Stomach (tissue), 4 donors: ENCODE data around the gene ARHGAP32.

Experiments
- CTCF ChIP-seq, 7 experiments: fragments of 450-650 bp in 4 of 7; fragments of 200-600 bp in 3 of 7; sonication (generic) in 3 of 7; IDR thresholded peaks; one replicate each; pipeline ENCODE4 v1.5.1; 2016 to 2019; ENCODE audit warnings: antibody characterized with exemption in 7 of 7, control low read depth in 2 of 7, mild to moderate bottlenecking in 1 of 7
- POLR2AphosphoS5 ChIP-seq, 3 donors: sonication (generic); formaldehyde crosslinking; IDR thresholded peaks; one replicate each; pipeline ENCODE4 v1.6.1; 2016; ENCODE audit warnings: antibody characterized with exemption in 3 of 3

- TF ChIP-seq CTCF (IDR thresholded peaks at IDR 0.05) (no peak), POLR2AphosphoS5 (IDR thresholded peaks at IDR 0.05) (no peak)
These were observed 18.0 kb upstream of the ARHGAP32 start for GRCh38 chr11:129209891-129210830.
